PC-3 (cell line): ENCODE measurements around the gene RPS6KA1. TPM values are rescaled to one million over a fixed set of nuclear protein-coding genes. Genes with fewer than 3 reads are reported as not detected.

ENCODE experiments used
- ATAC-seq: fragments of 200-7000 bp; cut with Tn5 transposase; 2 replicates; pipeline ENCODE4 v1.9.1; 2020; ENCODE audit warnings: mild to moderate bottlenecking, moderate library complexity
- BruUV-seq: library from RNA; stranded (reverse); fragments of 400-500 nt; replicated peaks from 2 replicates; lab custom pipeline; 2021; lab: Mats Ljungman, UMichigan
- CTCF ChIA-PET: fragments of 300-600 bp; sonication (Branson Sonifier 250); formaldehyde crosslinking; loops from one replicate; lab custom pipeline; 2022; ENCODE audit warnings: antibody characterized with exemption; lab: Charles Lee
- POLR2A ChIA-PET: fragments of 300-600 bp; sonication (Branson Sonifier 250); formaldehyde crosslinking; loops from one replicate; lab custom pipeline; 2022; ENCODE audit warnings: antibody characterized with exemption; ENCODE audit not compliant: unreplicated experiment; lab: Charles Lee
- DNase-seq: peaks from one replicate; pipeline ENCODE4 v3.0.0-alpha.2; 2015
- H2AFZ ChIP-seq: fragments of 300-600 bp; sonication (generic); 2 replicates; pipeline ENCODE4 v1.6.0; 2016; ENCODE audit warnings: antibody characterized with exemption, low read length
- H3F3A ChIP-seq: fragments of 300-600 bp; sonication (generic); one replicate; pipeline ENCODE4 v1.6.0; 2017; ENCODE audit warnings: antibody characterized with exemption, low read length, control low read depth, mild to moderate bottlenecking; ENCODE audit not compliant: unreplicated experiment
- H3K27ac ChIP-seq: fragments of 300-600 bp; sonication (generic); 2 replicates; pipeline ENCODE4 v1.5.1; 2016; ENCODE audit warnings: mild to moderate bottlenecking, low read length
- H3K27me3 ChIP-seq: fragments of 300-600 bp; sonication (generic); 2 replicates; pipeline ENCODE4 v1.6.1; 2016; ENCODE audit warnings: low read length, mixed read lengths
- H3K36me3 ChIP-seq: fragments of 300-600 bp; sonication (generic); 2 replicates; pipeline ENCODE4 v1.6.1; 2016; ENCODE audit warnings: low read depth, mixed run types, low read length, mixed read lengths
- H3K4me1 ChIP-seq: fragments of 300-600 bp; sonication (generic); 2 replicates; pipeline ENCODE4 v1.5.1; 2016; ENCODE audit warnings: low read length; ENCODE audit not compliant: insufficient read depth
- H3K4me2 ChIP-seq: fragments of 300-600 bp; sonication (generic); 2 replicates; pipeline ENCODE4 v1.6.0; 2016; ENCODE audit warnings: low read length
- H3K4me3 ChIP-seq: fragments of 300-600 bp; sonication (generic); 2 replicates; pipeline ENCODE4 v1.5.1; 2016; ENCODE audit warnings: mild to moderate bottlenecking, low read length, mixed read lengths
- H3K79me2 ChIP-seq: fragments of 300-600 bp; sonication (generic); 2 replicates; pipeline ENCODE4 v1.6.1; 2017; ENCODE audit warnings: low read length, mixed read lengths
- H3K9ac ChIP-seq: fragments of 300-600 bp; sonication (generic); 2 replicates; pipeline ENCODE4 v1.6.0; 2016; ENCODE audit warnings: mild to moderate bottlenecking, low read length
- H3K9me2 ChIP-seq: fragments of 300-600 bp; sonication (generic); replicated peaks from 2 replicates; pipeline ENCODE4 v1.6.1; 2016; ENCODE audit warnings: mixed run types, low read length, mixed read lengths
- H3K9me3 ChIP-seq: fragments of 300-600 bp; sonication (generic); 2 replicates; pipeline ENCODE4 v1.6.1; 2016; ENCODE audit warnings: low read length, mixed read lengths
- H4K20me1 ChIP-seq: fragments of 300-600 bp; sonication (generic); 2 replicates; pipeline ENCODE4 v1.6.1; 2016; ENCODE audit warnings: low read length, mixed read lengths
- EZH2 ChIP-seq: fragments of 300-600 bp; sonication (generic); IDR thresholded peaks from one replicate; pipeline ENCODE4 v1.6.1; 2017; ENCODE audit warnings: antibody characterized with exemption, mild to moderate bottlenecking, low read length; ENCODE audit not compliant: unreplicated experiment
- EZH2phosphoT487 ChIP-seq: fragments of 300-600 bp; sonication (generic); IDR thresholded peaks from 2 replicates; pipeline ENCODE4 v1.6.1; 2018; ENCODE audit warnings: mild to moderate bottlenecking, antibody characterized with exemption, low read length, borderline replicate concordance
- intact Hi-C: fragments of 100-400 bp; cut with micrococcal nuclease; formaldehyde crosslinking; loops from 2 replicates; pipeline ENCODE4 v1.9.0; 2023
- total RNA-seq: library from RNA; depleted of rRNA; stranded (reverse); fragments of >200 nt; gene quantifications from 2 replicates; pipeline ENCODE4 v1.2.3, GENCODE V29; 2014
- TF ChIP-seq, protein P1 (sequence below): fragments of 300-600 bp; sonication (generic); conservative IDR thresholded peaks from 2 replicates; pipeline ENCODE4 v1.5.1; 2017; ENCODE audit warnings: antibody characterized with exemption, low read depth, mild to moderate bottlenecking, low read length

Gene RPS6KA1
- total RNA-seq, 1 experiment from 2014 or later: 98.2 TPM

DNA sequence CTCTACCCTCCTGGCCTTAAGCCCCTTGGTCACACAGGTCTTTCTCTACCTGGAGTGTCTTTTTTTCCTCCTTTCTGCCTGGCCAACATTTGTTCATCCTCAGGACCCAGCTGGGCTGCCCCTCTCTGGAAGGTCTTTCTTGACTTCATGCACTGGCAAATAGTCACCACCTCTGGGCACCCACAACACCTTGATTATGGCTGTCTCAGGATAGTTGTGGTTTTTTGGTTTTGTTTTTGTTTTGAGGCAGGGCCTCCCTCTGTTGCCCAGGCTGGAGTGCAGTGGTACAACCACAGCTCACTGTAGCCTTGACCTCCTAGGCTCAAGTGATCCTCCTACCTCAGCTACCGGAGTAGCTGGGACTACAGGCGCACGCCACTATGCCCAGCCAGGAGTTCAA, 10.8 kb downstream of the RPS6KA1 start:
- Histone ChIP-seq H3K36me3 (peaks cover 17% of the 10 kb centered on the region), H3K27ac (no peak overlapping the region), H3K27me3 (no peaks in the 10 kb centered on the region), H3K4me1 (peaks cover 23% of the 10 kb centered on the region), H4K20me1 (peaks cover 4% of the 10 kb centered on the region; the same call in 1 of the 2 replicates), H3K9me2 (no peaks in the 10 kb centered on the region), H3F3A (no peaks in the 10 kb centered on the region), H3K79me2 (peaks cover 31% of the 10 kb centered on the region), H3K9ac (no peak overlapping the region), H3K4me2 (no peak overlapping the region), H3K9me3 (no peaks in the 10 kb centered on the region), H3K4me3 (no peak overlapping the region), H2AFZ (no peak overlapping the region)
- ChIA-PET CTCF (no interaction called here), POLR2A (no interaction called here)
- no TSS peak for BruUV-seq
- TF ChIP-seq, protein P1, sequence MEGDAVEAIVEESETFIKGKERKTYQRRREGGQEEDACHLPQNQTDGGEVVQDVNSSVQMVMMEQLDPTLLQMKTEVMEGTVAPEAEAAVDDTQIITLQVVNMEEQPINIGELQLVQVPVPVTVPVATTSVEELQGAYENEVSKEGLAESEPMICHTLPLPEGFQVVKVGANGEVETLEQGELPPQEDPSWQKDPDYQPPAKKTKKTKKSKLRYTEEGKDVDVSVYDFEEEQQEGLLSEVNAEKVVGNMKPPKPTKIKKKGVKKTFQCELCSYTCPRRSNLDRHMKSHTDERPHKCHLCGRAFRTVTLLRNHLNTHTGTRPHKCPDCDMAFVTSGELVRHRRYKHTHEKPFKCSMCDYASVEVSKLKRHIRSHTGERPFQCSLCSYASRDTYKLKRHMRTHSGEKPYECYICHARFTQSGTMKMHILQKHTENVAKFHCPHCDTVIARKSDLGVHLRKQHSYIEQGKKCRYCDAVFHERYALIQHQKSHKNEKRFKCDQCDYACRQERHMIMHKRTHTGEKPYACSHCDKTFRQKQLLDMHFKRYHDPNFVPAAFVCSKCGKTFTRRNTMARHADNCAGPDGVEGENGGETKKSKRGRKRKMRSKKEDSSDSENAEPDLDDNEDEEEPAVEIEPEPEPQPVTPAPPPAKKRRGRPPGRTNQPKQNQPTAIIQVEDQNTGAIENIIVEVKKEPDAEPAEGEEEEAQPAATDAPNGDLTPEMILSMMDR: no peak
- TF ChIP-seq EZH2phosphoT487: no peak
- no peak for TF ChIP-seq EZH2
- no peak for DNase-seq
- no peak for ATAC-seq
- intact Hi-C loops: no loop called here

DNA sequence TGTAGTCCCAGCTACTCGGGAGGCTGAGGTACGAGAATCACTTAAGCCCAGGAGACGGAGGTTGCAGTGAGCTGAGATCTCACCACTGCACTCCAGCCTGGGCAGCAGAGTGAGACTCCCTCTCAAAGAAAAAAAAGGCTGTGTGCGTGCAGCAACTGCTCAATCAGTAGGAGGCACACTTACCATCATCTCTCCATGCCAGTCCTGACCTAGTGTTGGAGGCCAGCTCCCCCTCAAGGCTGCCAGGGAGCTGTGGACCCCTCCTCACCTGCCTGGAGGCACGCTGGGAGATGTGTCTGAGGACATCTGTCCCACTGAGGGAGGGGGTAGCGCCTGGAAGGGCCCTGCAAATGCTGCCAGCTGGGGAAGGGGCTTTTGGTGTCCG, 11.9 kb downstream of the RPS6KA1 start:
- Histone ChIP-seq H3K4me2 (no peak overlapping the region), H3F3A (no peaks in the 10 kb centered on the region), H3K9ac (no peak overlapping the region), H3K27ac (no peak overlapping the region), H3K9me2 (no peaks in the 10 kb centered on the region), H4K20me1 (peaks cover 4% of the 10 kb centered on the region; the same call in 1 of the 2 replicates), H2AFZ (no peak overlapping the region), H3K79me2 (peaks cover 23% of the 10 kb centered on the region), H3K4me3 (no peak overlapping the region), H3K9me3 (no peaks in the 10 kb centered on the region), H3K4me1 (peaks cover 22% of the 10 kb centered on the region), H3K36me3 (peaks cover 15% of the 10 kb centered on the region), H3K27me3 (no peaks in the 10 kb centered on the region)
- no TSS peak for BruUV-seq
- POLR2A ChIA-PET: no interaction called here
- intact Hi-C loops: no loop called here
- CTCF ChIA-PET: no interaction called here
- no peak for DNase-seq
- ATAC-seq: no peak
- TF ChIP-seq, protein P1: no peak
- TF ChIP-seq EZH2 (no peak), EZH2phosphoT487 (no peak)

DNA sequence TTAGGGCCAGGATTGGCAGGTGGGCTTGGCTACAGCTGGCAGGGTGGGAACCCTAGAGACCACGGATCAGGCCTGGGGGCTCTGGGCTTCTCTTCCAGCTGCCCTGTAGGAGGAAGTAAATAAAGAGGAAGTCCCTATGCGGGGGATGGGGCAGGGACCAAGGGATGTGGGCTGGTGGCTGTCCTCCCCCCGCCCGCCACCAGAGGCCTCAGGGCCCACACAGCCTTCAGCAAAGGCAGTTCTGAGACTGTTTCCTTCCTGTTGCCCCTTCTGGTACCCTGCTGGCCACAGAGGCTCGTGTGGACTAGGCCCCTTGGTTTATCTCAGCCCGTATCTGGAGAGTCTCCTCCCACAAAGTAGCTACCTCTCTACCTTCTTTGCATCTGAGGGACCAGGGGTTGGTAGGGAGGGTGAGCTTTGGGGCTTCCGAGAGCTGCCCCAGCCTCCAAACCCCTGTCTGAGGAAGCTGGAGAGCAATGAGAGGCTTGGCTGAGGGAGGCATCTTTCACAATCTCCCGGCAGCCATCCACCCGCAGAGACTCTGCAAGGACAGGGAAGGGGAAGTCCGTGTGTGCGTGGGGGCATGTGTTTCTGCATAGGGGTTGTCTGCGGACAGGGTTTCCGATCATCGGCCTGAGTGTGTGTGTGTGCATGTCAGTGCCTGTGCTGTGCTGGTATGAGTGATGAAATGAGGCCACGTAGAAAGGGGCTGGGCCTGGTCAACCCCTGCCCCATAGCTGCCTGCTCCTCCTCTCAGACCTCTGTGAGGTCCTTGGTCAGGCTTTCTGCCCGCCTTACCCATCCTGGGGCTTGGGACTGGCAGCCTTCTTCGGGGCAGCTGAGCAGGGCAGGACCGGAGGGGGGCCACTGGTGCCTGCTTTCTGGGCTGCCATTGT, 12.5 kb downstream of the RPS6KA1 start:
- Histone ChIP-seq H3K36me3 (peaks cover 17% of the 10 kb centered on the region), H3K27me3 (no peaks in the 10 kb centered on the region), H4K20me1 (peaks cover 4% of the 10 kb centered on the region; the same call in 1 of the 2 replicates), H3K9me2 (no peaks in the 10 kb centered on the region), H3K9me3 (no peaks in the 10 kb centered on the region), H3F3A (no peaks in the 10 kb centered on the region), H3K4me1 (peaks cover 16% of the 10 kb centered on the region), H3K4me3 (no peak overlapping the region), H2AFZ (no peak overlapping the region), H3K79me2 (peaks cover 18% of the 10 kb centered on the region), H3K4me2 (no peak overlapping the region), H3K9ac (no peak overlapping the region), H3K27ac (no peak overlapping the region)
- DNase-seq (peak; percentile 8), ATAC-seq (no peak)
- ChIA-PET POLR2A (no interaction called here), CTCF (no interaction called here)
- intact Hi-C loops: no loop called here
- no TSS peak for BruUV-seq
- TF ChIP-seq EZH2 (no peak), EZH2phosphoT487 (no peak)
- TF ChIP-seq, protein P1: 0 out of 2 replicates have a peak, but pooled peaks have one; percentile 10
